OCI-LY1 (cell line): ENCODE measurements around the gene ZMYM4.

Experiments
- H2AFZ ChIP-seq: fragments of 200-600 bp; sonication (generic), shearing (Covaris generic); 2 replicates; pipeline ENCODE4 v1.6.0; 2014; ENCODE audit warnings: antibody characterized with exemption, mild to moderate bottlenecking, low read length
- H3F3A ChIP-seq: fragments of 200-600 bp; sonication (generic), shearing (Covaris generic); 2 replicates; pipeline ENCODE4 v1.6.0; 2014; ENCODE audit warnings: mild to moderate bottlenecking, antibody characterized with exemption, low read length, moderate library complexity; ENCODE audit not compliant: insufficient read depth
- H3K27ac ChIP-seq: fragments of 200-600 bp; sonication (generic); 2 replicates; pipeline ENCODE4 v1.5.1; 2014; ENCODE audit warnings: low read length, mixed run types, mild to moderate bottlenecking, low read depth; ENCODE audit not compliant: poor library complexity, severe bottlenecking
- H3K27me3 ChIP-seq: fragments of 200-600 bp; sonication (generic); 2 replicates; pipeline ENCODE4 v1.6.0; 2014; ENCODE audit warnings: antibody characterized with exemption, mild to moderate bottlenecking, low read length, moderate library complexity; ENCODE audit not compliant: insufficient read depth
- H3K36me3 ChIP-seq: fragments of 200-600 bp; sonication (generic); 2 replicates; pipeline ENCODE4 v1.6.1; 2014; ENCODE audit warnings: mild to moderate bottlenecking, antibody characterized with exemption, low read length, moderate library complexity, mixed read lengths; ENCODE audit not compliant: insufficient read depth
- H3K4me1 ChIP-seq: fragments of 200-600 bp; sonication (generic); 2 replicates; pipeline ENCODE4 v1.5.1; 2014; ENCODE audit warnings: mild to moderate bottlenecking, low read length, moderate library complexity; ENCODE audit not compliant: insufficient read depth, severe bottlenecking
- H3K4me2 ChIP-seq: fragments of 200-600 bp; sonication (generic), shearing (Covaris generic); 2 replicates; pipeline ENCODE4 v1.6.1; 2014; ENCODE audit warnings: low read length
- H3K4me3 ChIP-seq: fragments of 200-600 bp; sonication (generic); 2 replicates; pipeline ENCODE4 v1.5.1; 2014; ENCODE audit warnings: low read length, low read depth, mild to moderate bottlenecking, mixed read lengths; ENCODE audit not compliant: poor library complexity, severe bottlenecking
- H3K79me2 ChIP-seq: fragments of 200-600 bp; shearing (Covaris generic); 2 replicates; pipeline ENCODE4 v1.6.1; 2016; ENCODE audit warnings: mixed run types, low read length, mixed read lengths; ENCODE audit not compliant: insufficient read depth
- H3K9ac ChIP-seq: fragments of 200-600 bp; sonication (generic), shearing (Covaris generic); 2 replicates; pipeline ENCODE4 v1.6.1; 2014; ENCODE audit warnings: mild to moderate bottlenecking, low read length, mixed read lengths
- H3K9me2 ChIP-seq: fragments of 200-600 bp; sonication (generic), shearing (Covaris generic); 2 replicates; pipeline ENCODE4 v1.6.1; 2014; ENCODE audit warnings: low read depth, mild to moderate bottlenecking, low read length, mixed read lengths
- H3K9me3 ChIP-seq: fragments of 200-600 bp; shearing (Covaris generic); 2 replicates; pipeline ENCODE4 v1.6.1; 2014; ENCODE audit warnings: low read length, mixed read lengths
- H4K20me1 ChIP-seq: fragments of 200-600 bp; sonication (generic), shearing (Covaris generic); 2 replicates; pipeline ENCODE4 v1.6.0; 2016; ENCODE audit warnings: mild to moderate bottlenecking, low read length; ENCODE audit not compliant: insufficient read depth
- CTCF ChIP-seq: fragments of 200-600 bp; sonication (generic), shearing (Covaris generic); IDR thresholded peaks from 2 replicates; pipeline ENCODE4 v1.5.1; 2017; ENCODE audit warnings: mild to moderate bottlenecking, antibody characterized with exemption, low read length, moderate library complexity, mixed read lengths
- EZH2 ChIP-seq: fragments of 200-600 bp; sonication (generic), shearing (Covaris generic); IDR thresholded peaks from 2 replicates; pipeline ENCODE4 v1.8.0; 2017; ENCODE audit warnings: borderline replicate concordance, mixed run types, mild to moderate bottlenecking, antibody characterized with exemption, low read length, moderate library complexity, mixed read lengths

ZMYM4 gene

GRCh38 chr1:35444519-35444774 lies 175.9 kb downstream of the ZMYM4 start:
- Histone ChIP-seq H3K36me3 (peaks cover 37% of the 10 kb centered on the region; the same call in 1 of the 2 replicates), H3K27ac (no peak overlapping the region)
- TF ChIP-seq CTCF (no peak), EZH2 (no peak)

GRCh38 chr1:35447278-35447677 lies 178.8 kb downstream of the ZMYM4 start:
- no peaks in the 10 kb centered on the region for H3K27me3 ChIP-seq
- H4K20me1 ChIP-seq, result no peaks in the 10 kb centered on the region
- no peak overlapping the region for H3K9ac ChIP-seq
- H3K9me2 ChIP-seq, result no peaks in the 10 kb centered on the region
- H3K4me3 ChIP-seq, result no peak overlapping the region
- H3K9me3 ChIP-seq, result no peaks in the 10 kb centered on the region
- TF ChIP-seq CTCF, result no peak
- TF ChIP-seq EZH2, result no peak
- H3F3A ChIP-seq, result no peaks in the 10 kb centered on the region
- H3K4me1 ChIP-seq, result peaks cover 17% of the 10 kb centered on the region
- peaks cover 35% of the 10 kb centered on the region; the same call in 1 of the 2 replicates for H3K36me3 ChIP-seq
- H3K27ac ChIP-seq, result no peak overlapping the region
- H3K4me2 ChIP-seq, result no peak overlapping the region
- no peak overlapping the region for H2AFZ ChIP-seq
- no peaks in the 10 kb centered on the region for H3K79me2 ChIP-seq

More at GRCh38 chr1:35444519-35444774, 175.9 kb downstream of the ZMYM4 start:
- Histone ChIP-seq H3K79me2 (no peaks in the 10 kb centered on the region), H3K4me1 (peaks cover 10% of the 10 kb centered on the region), H3K9ac (no peak overlapping the region), H3K4me3 (no peak overlapping the region), H3K9me2 (no peaks in the 10 kb centered on the region), H3F3A (no peaks in the 10 kb centered on the region), H3K9me3 (no peaks in the 10 kb centered on the region), H3K4me2 (no peak overlapping the region), H4K20me1 (no peaks in the 10 kb centered on the region), H3K27me3 (no peaks in the 10 kb centered on the region), H2AFZ (no peak overlapping the region)

GRCh38 chr1:35448344-35448801 lies 179.9 kb downstream of the ZMYM4 start:
- no peak overlapping the region for H2AFZ ChIP-seq
- no peaks in the 10 kb centered on the region for H3K79me2 ChIP-seq
- no peaks in the 10 kb centered on the region for H3K27me3 ChIP-seq
- peaks cover 31% of the 10 kb centered on the region; the same call in 1 of the 2 replicates for H3K36me3 ChIP-seq
- no peak overlapping the region for H3K27ac ChIP-seq
- no peak overlapping the region for H3K4me3 ChIP-seq
- no peaks in the 10 kb centered on the region for H3K9me2 ChIP-seq
- H3K4me2 ChIP-seq, result no peak overlapping the region
- H3F3A ChIP-seq, result no peaks in the 10 kb centered on the region
- TF ChIP-seq CTCF (no peak), EZH2 (no peak)
- H3K4me1 ChIP-seq, result peaks cover 11% of the 10 kb centered on the region
- H4K20me1 ChIP-seq, result no peaks in the 10 kb centered on the region
- H3K9ac ChIP-seq, result no peak overlapping the region
- no peaks in the 10 kb centered on the region for H3K9me3 ChIP-seq
